Duodenal mucosa (tissue), 2 donors: ENCODE data around the gene CXCL8.

Experiments used
- H3K27ac ChIP-seq: one replicate; pipeline ENCODE4 v1.7.0; 2013; ENCODE audit warnings: low read depth, low read length
- H3K27me3 ChIP-seq, 2 donors: one replicate each; pipeline ENCODE4 v1.7.0; 2013; ENCODE audit warnings: low read length in 2 of 2, control low read depth in 1 of 2; ENCODE audit not compliant: insufficient read depth in 2 of 2, control insufficient read depth in 1 of 2
- H3K36me3 ChIP-seq, 2 donors: one replicate each; pipeline ENCODE4 v1.7.0; 2013; ENCODE audit warnings: low read length in 2 of 2, control low read depth in 1 of 2; ENCODE audit not compliant: insufficient read depth in 2 of 2, control insufficient read depth in 1 of 2
- H3K4me1 ChIP-seq, 2 donors: one replicate each; pipeline ENCODE4 v1.7.0; 2013; ENCODE audit warnings: low read length in 2 of 2, control low read depth in 1 of 2; ENCODE audit not compliant: insufficient read depth in 2 of 2, control insufficient read depth in 1 of 2
- H3K4me3 ChIP-seq, 2 donors: one replicate each; pipeline ENCODE4 v1.7.0; 2013; ENCODE audit warnings: low read length in 2 of 2, low read depth in 1 of 2
- H3K9ac ChIP-seq, 2 donors: one replicate each; pipeline ENCODE4 v1.7.0; 2013; ENCODE audit warnings: low read length in 2 of 2, low read depth in 1 of 2
- H3K9me3 ChIP-seq, 2 donors: one replicate each; pipeline ENCODE4 v1.7.0; 2013; ENCODE audit warnings: low read length in 2 of 2, control low read depth in 1 of 2; ENCODE audit not compliant: control insufficient read depth in 1 of 2

CXCL8 gene

GRCh38 chr4:73777612-73778011, 37.2 kb downstream of the CXCL8 start:
- no peaks in the 10 kb centered on the region for H3K27me3 ChIP-seq
- no peaks in the 10 kb centered on the region for H3K9me3 ChIP-seq
- H3K36me3 ChIP-seq = no peaks in the 10 kb centered on the region
- H3K4me3 ChIP-seq = no peak overlapping the region
- H3K27ac ChIP-seq = no peak overlapping the region
- H3K4me1 ChIP-seq = peaks cover 0 to 15% of the 10 kb centered on the region in 2 donors
- H3K9ac ChIP-seq = no peak overlapping the region

DNA sequence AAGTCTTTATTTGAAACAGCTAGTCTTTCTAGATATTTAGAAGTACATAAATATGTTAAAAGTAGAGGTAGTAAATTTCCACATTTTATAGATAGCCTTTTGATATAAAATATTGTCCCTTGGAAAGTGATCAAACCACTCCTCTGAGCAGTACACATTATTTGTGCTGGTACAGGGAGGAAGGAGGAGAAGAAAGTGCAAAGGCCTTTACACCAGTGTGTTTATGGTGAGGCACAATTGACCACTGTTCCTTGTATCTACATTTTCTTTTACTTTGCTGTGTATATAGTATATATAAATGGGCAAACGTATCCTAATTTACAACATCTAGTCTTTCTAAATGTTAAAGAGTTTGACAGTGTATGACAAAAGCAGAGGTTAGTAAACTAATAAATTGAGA, 39.9 kb downstream of the CXCL8 start:
- Histone ChIP-seq H3K4me1 (peaks cover 0 to 13% of the 10 kb centered on the region in 2 donors), H3K27me3 (no peaks in the 10 kb centered on the region), H3K27ac (no peak overlapping the region), H3K9ac (no peak overlapping the region), H3K4me3 (no peak overlapping the region), H3K36me3 (no peaks in the 10 kb centered on the region), H3K9me3 (no peaks in the 10 kb centered on the region)

DNA sequence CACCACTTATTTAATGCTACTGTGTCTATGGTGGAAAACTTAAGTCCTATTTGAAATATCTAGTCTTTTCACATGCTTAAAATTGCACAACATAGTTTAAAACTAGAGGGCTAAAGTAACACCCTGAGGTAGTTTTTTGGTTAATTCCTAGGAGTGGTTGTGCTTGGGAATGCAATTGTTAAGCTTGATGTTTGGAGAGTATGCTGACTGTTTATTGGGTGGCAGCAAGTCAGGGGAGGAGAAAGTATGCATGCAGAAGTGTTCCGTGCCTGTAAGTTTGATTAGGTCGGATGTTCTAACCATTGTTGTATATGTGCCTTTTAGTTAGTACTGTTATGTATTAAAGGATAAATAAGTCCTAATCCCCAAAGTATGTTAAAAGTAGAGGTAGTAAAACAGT, 40.5 kb downstream of the CXCL8 start:
- Histone ChIP-seq H3K4me3 (no peak overlapping the region), H3K9me3 (no peaks in the 10 kb centered on the region), H3K4me1 (peaks cover 0 to 8% of the 10 kb centered on the region in 2 donors), H3K36me3 (no peaks in the 10 kb centered on the region), H3K9ac (no peak overlapping the region), H3K27me3 (no peaks in the 10 kb centered on the region), H3K27ac (no peak overlapping the region)

- Histone ChIP-seq H3K4me3 (no peak overlapping the region), H3K27me3 (no peaks in the 10 kb centered on the region), H3K9me3 (no peaks in the 10 kb centered on the region), H3K36me3 (no peaks in the 10 kb centered on the region), H3K27ac (no peak overlapping the region), H3K4me1 (no peaks in the 10 kb centered on the region), H3K9ac (no peak overlapping the region)
Measured at GRCh38 chr4:73788411-73788810, 48.0 kb downstream of the CXCL8 start.
